SK-N-MC (cell line): ENCODE results near the gene KLHL29.

Experiments
- EZH2 ChIP-seq: fragments of 200-600 bp; sonication (generic); IDR thresholded peaks from one replicate; pipeline ENCODE4 v1.6.1; 2017; ENCODE audit warnings: antibody characterized with exemption
- POLR2AphosphoS5 ChIP-seq: IDR thresholded peaks from 2 replicates; pipeline ENCODE4 v1.6.1; 2012; ENCODE audit warnings: mild to moderate bottlenecking, low read depth, low read length, borderline replicate concordance

- TF ChIP-seq POLR2AphosphoS5 (no peak), EZH2 (no peak)
Observed at GRCh38 chr2:23594460-23594825, 209.5 kb downstream of the KLHL29 start.
